H9 (cell line): ENCODE measurements around the gene CADPS. TPM values are rescaled to one million over a fixed set of nuclear protein-coding genes. Genes with fewer than 3 reads are reported as not detected.

Experiments used
- DNase-seq: peaks from one replicate; pipeline ENCODE4 v3.0.0-alpha.2; 2017
- H2AFZ ChIP-seq: one replicate; pipeline ENCODE4 v1.6.1; 2013; ENCODE audit warnings: mild to moderate bottlenecking, low read length, control low read depth, moderate library complexity
- H2AK5ac ChIP-seq: 2 replicates; pipeline ENCODE4 v1.6.1; 2013; ENCODE audit warnings: low read length, control low read depth, mixed read lengths; ENCODE audit not compliant: insufficient read length
- H2BK120ac ChIP-seq: one replicate; pipeline ENCODE4 v1.6.1; 2013; ENCODE audit warnings: low read depth, mild to moderate bottlenecking, low read length, control low read depth, inconsistent platforms; ENCODE audit not compliant: poor library complexity, severe bottlenecking
- H2BK12ac ChIP-seq: 2 replicates; pipeline ENCODE4 v1.6.1; 2013; ENCODE audit warnings: low read length, control low read depth, mixed read lengths, low read depth; ENCODE audit not compliant: insufficient read length
- H2BK15ac ChIP-seq: 2 replicates; pipeline ENCODE4 v1.6.1; 2013; ENCODE audit warnings: low read depth, low read length, control low read depth
- H2BK20ac ChIP-seq: one replicate; pipeline ENCODE4 v1.6.1; 2013; ENCODE audit warnings: low read depth, mild to moderate bottlenecking, low read length, control low read depth, inconsistent platforms; ENCODE audit not compliant: poor library complexity, severe bottlenecking
- H2BK5ac ChIP-seq: 2 replicates; pipeline ENCODE4 v1.6.1; 2013; ENCODE audit warnings: low read length, control low read depth, mixed read lengths; ENCODE audit not compliant: insufficient read length
- H3K14ac ChIP-seq: 2 replicates; pipeline ENCODE4 v1.6.1; 2013; ENCODE audit warnings: low read length, control low read depth; ENCODE audit not compliant: insufficient read depth
- H3K18ac ChIP-seq: 2 replicates; pipeline ENCODE4 v1.6.1; 2013; ENCODE audit warnings: low read depth, mild to moderate bottlenecking, mixed read lengths, low read length, control low read depth; ENCODE audit not compliant: insufficient read length
- H3K23ac ChIP-seq: 2 replicates; pipeline ENCODE4 v1.6.1; 2013; ENCODE audit warnings: low read length, control low read depth, mixed read lengths, low read depth; ENCODE audit not compliant: insufficient read length
- H3K23me2 ChIP-seq: 2 replicates; pipeline ENCODE4 v1.6.1; 2013; ENCODE audit warnings: low read depth, mild to moderate bottlenecking, mixed read lengths, low read length, control low read depth; ENCODE audit not compliant: insufficient read length, poor library complexity, severe bottlenecking
- H3K27ac ChIP-seq: 2 replicates; pipeline ENCODE4 v1.5.1; 2013; ENCODE audit warnings: low read length, control low read depth, mixed read lengths, low read depth; ENCODE audit not compliant: insufficient read length
- H3K27me3 ChIP-seq: 2 replicates; pipeline ENCODE4 v1.6.1; 2013; ENCODE audit warnings: low read length, control low read depth, inconsistent platforms; ENCODE audit not compliant: insufficient read depth
- H3K4ac ChIP-seq: 2 replicates; pipeline ENCODE4 v1.6.1; 2013; ENCODE audit warnings: low read depth, mild to moderate bottlenecking, control low read depth, inconsistent platforms, low read length, moderate library complexity
- H3K4me1 ChIP-seq: 2 replicates; pipeline ENCODE4 v1.6.1; 2013; ENCODE audit warnings: low read length, control low read depth, inconsistent platforms; ENCODE audit not compliant: insufficient read depth
- H3K4me2 ChIP-seq: 2 replicates; pipeline ENCODE4 v1.6.1; 2013; ENCODE audit warnings: low read length, control low read depth, mixed read lengths; ENCODE audit not compliant: insufficient read length, insufficient read depth
- H3K56ac ChIP-seq: 2 replicates; pipeline ENCODE4 v1.6.1; 2013; ENCODE audit warnings: low read depth, mild to moderate bottlenecking, mixed read lengths, low read length, control low read depth; ENCODE audit not compliant: insufficient read length
- H3K79me1 ChIP-seq: 2 replicates; pipeline ENCODE4 v1.6.1; 2013; ENCODE audit warnings: low read depth, mild to moderate bottlenecking, moderate library complexity, low read length, control low read depth, inconsistent platforms; ENCODE audit not compliant: insufficient read depth, poor library complexity, severe bottlenecking
- H3K79me2 ChIP-seq: 2 replicates; pipeline ENCODE4 v1.6.1; 2013; ENCODE audit warnings: low read length, control low read depth, inconsistent platforms; ENCODE audit not compliant: insufficient read depth
- H3K9ac ChIP-seq: 2 replicates; pipeline ENCODE4 v1.6.1; 2013; ENCODE audit warnings: low read length, control low read depth, mixed read lengths; ENCODE audit not compliant: insufficient read length; ENCODE audit errors: extremely low read depth
- H3K9me3 ChIP-seq: one replicate; pipeline ENCODE4 v1.6.1; 2013; ENCODE audit warnings: low read depth, low read length, inconsistent platforms; ENCODE audit not compliant: control insufficient read depth
- H3T11ph ChIP-seq: one replicate; pipeline ENCODE4 v1.6.1; 2013; ENCODE audit warnings: mild to moderate bottlenecking, low read length, control low read depth, inconsistent platforms
- H4K20me1 ChIP-seq: one replicate; pipeline ENCODE4 v1.6.1; 2013; ENCODE audit not compliant: control insufficient read depth, insufficient read length, insufficient read depth
- H4K5ac ChIP-seq: 2 replicates; pipeline ENCODE4 v1.6.1; 2013; ENCODE audit warnings: low read depth, mild to moderate bottlenecking, mixed read lengths, low read length, control low read depth; ENCODE audit not compliant: insufficient read length
- H4K8ac ChIP-seq: replicated peaks from 2 replicates; pipeline ENCODE4 v1.6.1; 2013; ENCODE audit warnings: low read length, control low read depth, mixed read lengths, low read depth; ENCODE audit not compliant: insufficient read length
- H4K91ac ChIP-seq: 2 replicates; pipeline ENCODE4 v1.6.1; 2013; ENCODE audit warnings: low read depth, mild to moderate bottlenecking, moderate library complexity, mixed read lengths, low read length, control low read depth; ENCODE audit not compliant: insufficient read length
- H3K27ac Mint-ChIP-seq, 3 experiments: 2 replicates in 2 of 3; 3 replicates in 1 of 3; pipeline ENCODE4 v1.8.0; 2020 to 2021; ENCODE audit warnings: mixed read lengths in 3 of 3, mild to moderate bottlenecking in 1 of 3, moderate library complexity in 1 of 3
- H3K27me3 Mint-ChIP-seq: 2 replicates; pipeline ENCODE4 v1.8.0; 2021; ENCODE audit warnings: low read depth, mild to moderate bottlenecking, moderate library complexity, mixed read lengths
- H3K36me3 Mint-ChIP-seq, 3 experiments: 2 replicates in 2 of 3; 3 replicates in 1 of 3; pipeline ENCODE4 v1.8.0; 2020 to 2021; ENCODE audit warnings: low read depth in 3 of 3, mixed read lengths in 3 of 3; ENCODE audit not compliant: insufficient read depth in 1 of 3
- H3K4me1 Mint-ChIP-seq, 2 experiments: 2 replicates each; pipeline ENCODE4 v1.8.0; 2020; ENCODE audit warnings: mixed read lengths in 2 of 2
- H3K4me3 Mint-ChIP-seq, 2 experiments: 2 replicates in 1 of 2; 3 replicates in 1 of 2; pipeline ENCODE4 v1.8.0; 2020 to 2021; ENCODE audit warnings: mild to moderate bottlenecking in 2 of 2, mixed read lengths in 2 of 2, moderate library complexity in 1 of 2
- H3K9me3 Mint-ChIP-seq, 2 experiments: 2 replicates in 1 of 2; 3 replicates in 1 of 2; pipeline ENCODE4 v1.8.0; 2020; ENCODE audit warnings: mild to moderate bottlenecking in 2 of 2, mixed read lengths in 2 of 2, moderate library complexity in 1 of 2
- WGBS: extraction: QIAGEN DNeasy Blood & Tissue Kit; methylation state at CpG from one replicate; pipeline ENCODE4 v1.1.7; 2013; ENCODE audit warnings: missing lambda C conversion rate, low lambda C conversion rate, mixed read lengths; ENCODE audit not compliant: insufficient read length; ENCODE audit errors: extremely low coverage; 5-methylcytosine and 5-hydroxymethylcytosine counted together
- total RNA-seq: library from RNA; stranded (reverse); gene quantifications from 2 replicates; pipeline ENCODE4 v1.2.1, GENCODE V29; 2021
- TF ChIP-seq, protein P1 (sequence below): fragments of 200-600 bp; sonication (generic); conservative IDR thresholded peaks from 3 replicates; pipeline ENCODE4 v1.8.0; 2021; ENCODE audit warnings: antibody characterized with exemption, mild to moderate bottlenecking

CADPS gene
- total RNA-seq, 1 experiment from 2014 or later: 6.6 TPM

DNA sequence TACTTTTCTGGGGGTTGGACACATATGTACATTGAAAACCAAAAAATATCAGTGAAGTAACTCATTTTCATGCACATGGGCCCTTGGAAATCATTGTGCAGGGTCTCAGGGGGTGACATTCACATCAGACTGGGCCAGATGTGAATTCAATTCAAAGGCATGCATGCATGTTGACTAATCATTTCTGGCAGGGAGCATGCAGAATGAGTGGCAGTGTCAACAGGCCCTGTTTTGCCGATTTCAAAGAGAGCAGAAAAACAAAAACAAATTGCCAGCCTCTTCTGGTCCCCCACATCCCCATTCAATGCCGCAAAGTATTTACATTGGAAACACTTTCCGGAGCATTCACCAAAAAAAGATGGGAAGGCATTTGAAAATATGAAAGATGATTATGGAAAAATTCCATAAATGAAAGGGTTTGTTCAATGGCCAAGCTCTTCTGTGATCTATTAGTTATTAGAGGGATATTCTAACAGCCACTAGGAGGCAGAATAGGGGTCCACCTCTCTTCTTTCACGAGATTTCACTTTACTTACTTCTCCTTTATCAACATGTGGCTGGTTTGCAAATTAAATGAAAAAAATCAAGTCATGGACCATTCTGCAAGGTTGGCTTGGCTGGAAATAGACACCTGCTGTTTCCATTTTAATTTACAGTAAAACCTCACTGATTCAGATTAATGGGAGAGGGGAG is 382.0 kb downstream of the CADPS start:
- Mint-ChIP-seq H3K4me1 (no peaks in the 10 kb centered on the region), H3K4me3 (no peak overlapping the region), H3K36me3 (no peaks in the 10 kb centered on the region), H3K27me3 (no peaks in the 10 kb centered on the region), H3K27ac (no peak overlapping the region), H3K9me3 (no peaks in the 10 kb centered on the region)
- no peak overlapping the region for H2BK12ac ChIP-seq
- H4K91ac ChIP-seq: no peak overlapping the region
- H3K23ac ChIP-seq: no peak overlapping the region
- H3K18ac ChIP-seq: no peak overlapping the region
- H2AFZ ChIP-seq: no peak overlapping the region
- WGBS: no CpG with 5 or more reads among the region's 4 CpGs
- no peak overlapping the region for H3K4me2 ChIP-seq
- H2AK5ac ChIP-seq: no peak overlapping the region
- no peaks in the 10 kb centered on the region for H3K27me3 ChIP-seq
- H3K4ac ChIP-seq: no peak overlapping the region
- H2BK120ac ChIP-seq: no peak overlapping the region
- no peaks in the 10 kb centered on the region for H3K79me1 ChIP-seq
- no peaks in the 10 kb centered on the region for H3K23me2 ChIP-seq
- H3K9ac ChIP-seq: no peak overlapping the region
- H2BK15ac ChIP-seq: no peak overlapping the region
- H4K20me1 ChIP-seq: no peaks in the 10 kb centered on the region
- DNase-seq: no peak
- H3K27ac ChIP-seq: no peak overlapping the region
- no peak overlapping the region for H2BK5ac ChIP-seq
- no peaks in the 10 kb centered on the region for H3K4me1 ChIP-seq
- no peak overlapping the region for H2BK20ac ChIP-seq
- no peak overlapping the region for H3T11ph ChIP-seq
- H3K9me3 ChIP-seq: no peaks in the 10 kb centered on the region
- no peak overlapping the region for H3K14ac ChIP-seq
- H3K56ac ChIP-seq: no peak overlapping the region
- H4K8ac ChIP-seq: no peak overlapping the region
- TF ChIP-seq, protein P1, sequence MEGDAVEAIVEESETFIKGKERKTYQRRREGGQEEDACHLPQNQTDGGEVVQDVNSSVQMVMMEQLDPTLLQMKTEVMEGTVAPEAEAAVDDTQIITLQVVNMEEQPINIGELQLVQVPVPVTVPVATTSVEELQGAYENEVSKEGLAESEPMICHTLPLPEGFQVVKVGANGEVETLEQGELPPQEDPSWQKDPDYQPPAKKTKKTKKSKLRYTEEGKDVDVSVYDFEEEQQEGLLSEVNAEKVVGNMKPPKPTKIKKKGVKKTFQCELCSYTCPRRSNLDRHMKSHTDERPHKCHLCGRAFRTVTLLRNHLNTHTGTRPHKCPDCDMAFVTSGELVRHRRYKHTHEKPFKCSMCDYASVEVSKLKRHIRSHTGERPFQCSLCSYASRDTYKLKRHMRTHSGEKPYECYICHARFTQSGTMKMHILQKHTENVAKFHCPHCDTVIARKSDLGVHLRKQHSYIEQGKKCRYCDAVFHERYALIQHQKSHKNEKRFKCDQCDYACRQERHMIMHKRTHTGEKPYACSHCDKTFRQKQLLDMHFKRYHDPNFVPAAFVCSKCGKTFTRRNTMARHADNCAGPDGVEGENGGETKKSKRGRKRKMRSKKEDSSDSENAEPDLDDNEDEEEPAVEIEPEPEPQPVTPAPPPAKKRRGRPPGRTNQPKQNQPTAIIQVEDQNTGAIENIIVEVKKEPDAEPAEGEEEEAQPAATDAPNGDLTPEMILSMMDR: peak; percentile 78
- no peak overlapping the region for H4K5ac ChIP-seq
- H3K79me2 ChIP-seq: no peaks in the 10 kb centered on the region
